HEK293T (cell line): ENCODE measurements around the gene EIF2AK3.

Experiments
- CTCF ChIA-PET: fragments of 350-600 bp; formaldehyde crosslinking; extraction: SDS; loops from one replicate; lab custom pipeline; 2021; ENCODE audit warnings: antibody characterized with exemption, inconsistent platforms; lab: Yijun Ruan, JAX
- POLR2A ChIA-PET: fragments of 350-600 bp; formaldehyde crosslinking; extraction: SDS; loops from one replicate; lab custom pipeline; 2020; ENCODE audit warnings: antibody characterized with exemption, inconsistent platforms; lab: Yijun Ruan, JAX
- DNase-seq: peaks from one replicate; pipeline ENCODE4 v3.0.0; 2012; ENCODE audit warnings: mixed read lengths; ENCODE audit errors: extremely low spot score
- ARNT ChIP-seq: fragments of 450-650 bp; IDR thresholded peaks from 2 replicates; pipeline ENCODE4 v1.6.1; 2017; ENCODE audit warnings: mild to moderate bottlenecking
- BHLHE40 ChIP-seq: fragments of 450-650 bp; IDR thresholded peaks from 2 replicates; pipeline ENCODE4 v1.6.1; 2016; ENCODE audit warnings: mild to moderate bottlenecking, moderate library complexity, borderline replicate concordance
- CTBP1 ChIP-seq: fragments of 450-650 bp; IDR thresholded peaks from 2 replicates; pipeline ENCODE4 v1.6.1; 2016; ENCODE audit warnings: borderline replicate concordance
- ELF4 ChIP-seq: fragments of 450-650 bp; IDR thresholded peaks from 2 replicates; pipeline ENCODE4 v1.6.1; 2017; ENCODE audit warnings: antibody characterized with exemption
- FOXA1 ChIP-seq: fragments of 450-650 bp; IDR thresholded peaks from 2 replicates; pipeline ENCODE4 v1.6.1; 2016; ENCODE audit warnings: mild to moderate bottlenecking
- FOXK2 ChIP-seq: fragments of 450-650 bp; IDR thresholded peaks from 2 replicates; pipeline ENCODE4 v1.6.1; 2016; ENCODE audit warnings: mild to moderate bottlenecking
- FOXM1 ChIP-seq: fragments of 450-650 bp; IDR thresholded peaks from 2 replicates; pipeline ENCODE4 v1.6.1; 2017; ENCODE audit warnings: mild to moderate bottlenecking, borderline replicate concordance
- HDGF ChIP-seq: fragments of 450-650 bp; IDR thresholded peaks from 2 replicates; pipeline ENCODE4 v1.6.1; 2017; ENCODE audit warnings: antibody characterized with exemption, borderline replicate concordance
- L3MBTL2 ChIP-seq: fragments of 450-650 bp; conservative IDR thresholded peaks from 2 replicates; pipeline ENCODE4 v1.6.1; 2016; ENCODE audit warnings: mild to moderate bottlenecking
- LEF1 ChIP-seq: fragments of 450-650 bp; IDR thresholded peaks from 2 replicates; pipeline ENCODE4 v1.6.1; 2017; ENCODE audit warnings: mild to moderate bottlenecking, borderline replicate concordance
- NFRKB ChIP-seq: fragments of 450-650 bp; IDR thresholded peaks from 2 replicates; pipeline ENCODE4 v1.6.1; 2016; ENCODE audit warnings: mild to moderate bottlenecking, moderate library complexity
- PKNOX1 ChIP-seq: fragments of 450-650 bp; IDR thresholded peaks from 2 replicates; pipeline ENCODE4 v1.6.1; 2016
- SP1 ChIP-seq: fragments of 450-650 bp; IDR thresholded peaks from 2 replicates; pipeline ENCODE4 v1.6.1; 2017
- SUZ12 ChIP-seq: fragments of 450-650 bp; IDR thresholded peaks from 2 replicates; pipeline ENCODE4 v1.6.1; 2016; ENCODE audit warnings: mild to moderate bottlenecking
- TARDBP ChIP-seq: fragments of 450-650 bp; IDR thresholded peaks from 2 replicates; pipeline ENCODE4 v1.6.1; 2016
- ZNF384 ChIP-seq: fragments of 450-650 bp; IDR thresholded peaks from 2 replicates; pipeline ENCODE4 v1.6.1; 2016

The EIF2AK3 gene

GRCh38 chr2:88667219-88667618 is 40.0 kb upstream of the EIF2AK3 start:
- ChIA-PET POLR2A (interaction anchor here (0.6 to 0.8 kb wide), 2 partner anchors 39 to 95 kb away, joined by 3 to 4 read pairs; no protein-coding TSS in a partner anchor), CTCF (no interaction called here)
- DNase-seq, result no peak
- TF ChIP-seq SUZ12 (no peak), SP1 (no peak), HDGF (no peak), CTBP1 (no peak), TARDBP (no peak), L3MBTL2 (no peak), FOXA1 (no peak), ARNT (no peak), ZNF384 (no peak), LEF1 (no peak), PKNOX1 (no peak), FOXK2 (no peak), BHLHE40 (no peak), FOXM1 (no peak), NFRKB (no peak), ELF4 (no peak)

GRCh38 chr2:88666576-88666975 is 39.3 kb upstream of the EIF2AK3 start:
- CTCF ChIA-PET, result no interaction called here
- POLR2A ChIA-PET, result interaction anchor here (0.8 kb wide), 1 partner anchor 95 kb away, joined by 3 read pairs; no protein-coding TSS in a partner anchor
- no peak for DNase-seq
- TF ChIP-seq TARDBP, result no peak

- DNase-seq, result no peak
- ChIA-PET CTCF (interaction anchor here (1.3 kb wide), 1 partner anchor 11 kb away, joined by 3 read pairs; no protein-coding TSS in a partner anchor), POLR2A (interaction anchor here (1.2 kb wide), 1 partner anchor 32 kb away, joined by 4 read pairs; no protein-coding TSS in a partner anchor)
- TF ChIP-seq ELF4 (no peak), L3MBTL2 (no peak), CTBP1 (no peak), ARNT (no peak), BHLHE40 (no peak), NFRKB (no peak), SP1 (no peak), FOXM1 (no peak), LEF1 (no peak), PKNOX1 (no peak), FOXA1 (no peak)
Observed at GRCh38 chr2:88660622-88661021, 33.4 kb upstream of the EIF2AK3 start.

- ChIA-PET POLR2A (interaction anchor here (1.0 to 1.2 kb wide), 4 partner anchors 8 to 33 kb away, joined by 3 to 4 read pairs (median 3); no protein-coding TSS in a partner anchor), CTCF (interaction anchor here (1.3 kb wide), 1 partner anchor 12 kb away, joined by 3 read pairs; no protein-coding TSS in a partner anchor)
- peak; percentile 43 for DNase-seq
- peak; percentile 90 for TF ChIP-seq PKNOX1
- TF ChIP-seq SP1, result no peak
Observed at GRCh38 chr2:88659538-88659915, 32.3 kb upstream of the EIF2AK3 start.

GRCh38 chr2:88658881-88659537 is 31.7 kb upstream of the EIF2AK3 start:
- DNase-seq, result no peak

More at GRCh38 chr2:88658881-88659537, 31.7 kb upstream of the EIF2AK3 start:
- ChIA-PET CTCF (interaction anchor here (0.8 kb wide), 1 partner anchor 13 kb away, joined by 3 read pairs; no protein-coding TSS in a partner anchor), POLR2A (interaction anchor here (0.8 to 1.2 kb wide), 5 partner anchors 8 to 33 kb away, joined by 3 to 4 read pairs (median 3); no protein-coding TSS in a partner anchor)
- TF ChIP-seq TARDBP, result no peak
- TF ChIP-seq ARNT, result no peak
- TF ChIP-seq BHLHE40, result no peak
- TF ChIP-seq HDGF, result no peak
- no peak for TF ChIP-seq SP1
- no peak for TF ChIP-seq FOXA1
- TF ChIP-seq PKNOX1, result no peak
- TF ChIP-seq ZNF384, result no peak
- TF ChIP-seq NFRKB, result no peak
- no peak for TF ChIP-seq FOXK2
- no peak for TF ChIP-seq SUZ12
- TF ChIP-seq L3MBTL2, result no peak; the same call in 1 of the 2 replicates
